Trophoblast cell (in vitro differentiated cells and primary cell): ENCODE results near the gene SLC29A3.
A peak's percentile ranks its signal among the peaks of the same experiment; 100 is the strongest.

Experiments used
- DNase-seq, 2 donors: peaks; one replicate each; pipeline ENCODE4 v3.0.0-alpha.2; 2016
- H2AFZ ChIP-seq: 2 replicates; pipeline ENCODE4 v1.6.1; 2013; ENCODE audit warnings: low read length, moderate library complexity, mild to moderate bottlenecking; ENCODE audit not compliant: insufficient read depth, poor library complexity
- H2AK5ac ChIP-seq: 2 replicates; pipeline ENCODE4 v1.6.1; 2013; ENCODE audit warnings: mild to moderate bottlenecking, low read length
- H2BK120ac ChIP-seq: 2 replicates; pipeline ENCODE4 v1.6.1; 2013; ENCODE audit warnings: low read length, mild to moderate bottlenecking, moderate library complexity; ENCODE audit not compliant: insufficient read depth, poor library complexity
- H2BK12ac ChIP-seq: 2 replicates; pipeline ENCODE4 v1.6.1; 2013; ENCODE audit warnings: mild to moderate bottlenecking, low read length, moderate library complexity
- H2BK5ac ChIP-seq: 2 replicates; pipeline ENCODE4 v1.6.1; 2013; ENCODE audit warnings: low read length, low read depth, moderate library complexity, mild to moderate bottlenecking; ENCODE audit not compliant: poor library complexity
- H3K14ac ChIP-seq: 2 replicates; pipeline ENCODE4 v1.6.1; 2013; ENCODE audit warnings: mild to moderate bottlenecking, low read length
- H3K18ac ChIP-seq: 2 replicates; pipeline ENCODE4 v1.6.1; 2013; ENCODE audit warnings: mild to moderate bottlenecking, low read length
- H3K23ac ChIP-seq: 2 replicates; pipeline ENCODE4 v1.6.1; 2013; ENCODE audit warnings: low read length
- H3K27ac ChIP-seq: 2 replicates; pipeline ENCODE4 v1.5.1; 2013; ENCODE audit warnings: low read depth, mild to moderate bottlenecking, inconsistent platforms, low read length, moderate library complexity
- H3K27me3 ChIP-seq: 2 replicates; pipeline ENCODE4 v1.6.1; 2013; ENCODE audit warnings: inconsistent platforms, mild to moderate bottlenecking, low read length, moderate library complexity; ENCODE audit not compliant: insufficient read depth
- H3K36me3 ChIP-seq, 2 experiments: 1 replicate in 1 of 2; 2 replicates in 1 of 2; pipeline ENCODE4 v1.6.1; 2013; ENCODE audit warnings: low read length in 2 of 2, mild to moderate bottlenecking in 2 of 2, moderate library complexity in 1 of 2; ENCODE audit not compliant: insufficient read depth in 2 of 2, control insufficient read depth in 1 of 2
- H3K4ac ChIP-seq: 2 replicates; pipeline ENCODE4 v1.6.1; 2013; ENCODE audit warnings: low read depth, mild to moderate bottlenecking, low read length, moderate library complexity
- H3K4me1 ChIP-seq, 2 experiments: 1 replicate in 1 of 2; 2 replicates in 1 of 2; pipeline ENCODE4 v1.6.1; 2013; ENCODE audit warnings: low read length in 2 of 2, mild to moderate bottlenecking in 2 of 2, moderate library complexity in 1 of 2; ENCODE audit not compliant: insufficient read depth in 2 of 2, control insufficient read depth in 1 of 2
- H3K4me2 ChIP-seq: 2 replicates; pipeline ENCODE4 v1.6.1; 2013; ENCODE audit warnings: inconsistent platforms, mild to moderate bottlenecking, low read length, moderate library complexity
- H3K4me3 ChIP-seq: 2 replicates; pipeline ENCODE4 v1.5.1; 2013; ENCODE audit warnings: mild to moderate bottlenecking, low read depth, low read length, inconsistent platforms
- H3K79me1 ChIP-seq: one replicate; pipeline ENCODE4 v1.6.1; 2013; ENCODE audit warnings: low read length
- H3K79me2 ChIP-seq: 2 replicates; pipeline ENCODE4 v1.6.1; 2013; ENCODE audit warnings: low read length, mild to moderate bottlenecking; ENCODE audit not compliant: control insufficient read depth, insufficient read depth, poor library complexity
- H3K9ac ChIP-seq: 2 replicates; pipeline ENCODE4 v1.6.1; 2013; ENCODE audit warnings: mild to moderate bottlenecking, low read length
- H3K9me3 ChIP-seq: 2 replicates; pipeline ENCODE4 v1.6.1; 2013; ENCODE audit warnings: low read depth, mild to moderate bottlenecking, control low read depth, inconsistent platforms, low read length; ENCODE audit not compliant: insufficient read depth
- H4K12ac ChIP-seq: 2 replicates; pipeline ENCODE4 v1.6.1; 2013; ENCODE audit warnings: low read depth, mild to moderate bottlenecking, low read length, moderate library complexity
- H4K8ac ChIP-seq: 2 replicates; pipeline ENCODE4 v1.6.1; 2013; ENCODE audit warnings: low read depth, mild to moderate bottlenecking, low read length, moderate library complexity
- H4K91ac ChIP-seq: one replicate; pipeline ENCODE4 v1.6.1; 2013; ENCODE audit warnings: low read depth, mild to moderate bottlenecking, low read length, moderate library complexity
- WGBS: extraction: QIAGEN DNeasy Blood & Tissue Kit; methylation state at CpG from one replicate; pipeline ENCODE4 v1.1.7; 2013; ENCODE audit warnings: missing lambda C conversion rate; ENCODE audit not compliant: insufficient read length, insufficient coverage; ENCODE audit errors: extremely low coverage; 5-methylcytosine and 5-hydroxymethylcytosine counted together

The SLC29A3 gene

DNA sequence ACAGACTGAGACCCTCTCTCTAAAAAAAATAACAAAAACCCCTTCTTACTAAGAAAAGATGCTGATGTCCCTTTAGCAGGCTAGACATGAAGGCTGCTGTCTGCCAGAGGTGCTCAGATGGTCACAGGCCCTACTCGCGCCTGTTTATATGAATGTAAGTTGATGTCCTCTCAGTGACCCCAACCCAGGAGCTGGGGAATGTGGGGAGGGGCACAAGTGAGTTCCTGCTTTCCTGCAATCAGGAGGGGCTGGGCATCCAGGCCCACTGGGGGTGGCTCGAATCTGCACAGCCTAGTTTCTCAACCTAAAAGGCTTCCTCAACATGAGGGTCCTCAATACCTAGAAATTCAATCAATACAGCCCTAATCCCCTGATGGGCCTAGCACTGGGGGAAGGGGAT is 12.1 kb upstream of the SLC29A3 start:
- WGBS = no CpG with 5 or more reads among the region's 3 CpGs
- no peak overlapping the region for H2AFZ ChIP-seq

DNA sequence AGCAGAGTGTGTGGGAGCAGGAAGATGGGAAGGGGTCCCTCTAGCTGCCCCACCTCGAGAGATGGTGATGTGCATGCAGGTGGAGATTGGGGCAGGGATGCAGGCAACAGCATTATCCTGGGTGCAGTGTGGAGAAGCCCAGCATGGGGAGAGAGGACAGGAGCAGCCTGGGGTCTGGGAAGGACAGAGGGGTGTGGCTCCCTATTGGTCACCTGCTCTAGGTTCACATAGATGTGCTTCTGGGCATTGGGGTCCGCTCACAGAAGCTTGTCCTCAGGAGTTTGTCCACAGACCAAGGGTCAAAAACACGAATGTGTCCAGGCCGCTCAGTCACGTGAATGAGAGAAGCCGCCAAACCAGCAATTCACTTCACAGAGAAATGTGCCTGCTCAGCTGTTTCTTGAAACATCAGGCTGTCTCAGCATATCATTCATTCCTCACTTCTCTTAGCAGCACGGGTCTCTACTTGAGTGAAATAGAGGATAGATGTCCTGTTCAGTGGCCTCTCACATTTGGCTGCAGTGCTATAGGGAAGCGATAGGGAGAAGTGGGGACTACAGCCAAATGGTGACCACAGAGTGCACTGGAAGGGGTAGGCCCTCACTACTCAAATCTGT is 11.5 kb upstream of the SLC29A3 start:
- Histone ChIP-seq H3K4ac (no peak overlapping the region), H3K9ac (no peak overlapping the region), H3K23ac (no peak overlapping the region), H2BK12ac (no peak overlapping the region), H2BK120ac (no peak overlapping the region), H3K79me1 (no peaks in the 10 kb centered on the region), H3K4me2 (no peak overlapping the region), H3K9me3 (no peaks in the 10 kb centered on the region), H4K12ac (no peak overlapping the region), H4K8ac (no peak overlapping the region), H3K18ac (no peak overlapping the region), H4K91ac (no peak overlapping the region), H2BK5ac (no peak overlapping the region), H2AK5ac (no peak overlapping the region), H3K36me3 (peaks cover 10 to 33% of the 10 kb centered on the region in 2 experiments), H3K27ac (no peak overlapping the region), H2AFZ (no peak overlapping the region), H3K79me2 (no peaks in the 10 kb centered on the region), H3K27me3 (no peaks in the 10 kb centered on the region), H3K4me1 (peaks cover 3 to 4% of the 10 kb centered on the region in 2 experiments), H3K4me3 (peak overlapping the region; percentile 4), H3K14ac (no peak overlapping the region)
- no CpG with 5 or more reads among the region's 8 CpGs for WGBS
- DNase-seq = no peak

More for the DNA sequence above, 12.1 kb upstream of the SLC29A3 start:
- no peak overlapping the region for H4K91ac ChIP-seq
- no peaks in the 10 kb centered on the region for H3K79me1 ChIP-seq
- no peak overlapping the region for H3K18ac ChIP-seq
- H3K27me3 ChIP-seq = no peaks in the 10 kb centered on the region
- H2BK12ac ChIP-seq = no peak overlapping the region
- no peak overlapping the region for H2AK5ac ChIP-seq
- H3K4me3 ChIP-seq = no peak overlapping the region
- no peak overlapping the region for H4K8ac ChIP-seq
- H3K9me3 ChIP-seq = no peaks in the 10 kb centered on the region
- H3K23ac ChIP-seq = no peak overlapping the region
- H3K79me2 ChIP-seq = no peaks in the 10 kb centered on the region
- H2BK120ac ChIP-seq = no peak overlapping the region
- no peak for DNase-seq
- H3K36me3 ChIP-seq = peaks cover 16 to 36% of the 10 kb centered on the region in 2 experiments
- H3K14ac ChIP-seq = no peak overlapping the region
- H3K27ac ChIP-seq = no peak overlapping the region
- H3K4me1 ChIP-seq = peaks cover 3 to 4% of the 10 kb centered on the region in 2 experiments
- H3K4me2 ChIP-seq = no peak overlapping the region
- no peak overlapping the region for H3K4ac ChIP-seq
- no peak overlapping the region for H2BK5ac ChIP-seq
- H3K9ac ChIP-seq = no peak overlapping the region
- H4K12ac ChIP-seq = no peak overlapping the region

DNA sequence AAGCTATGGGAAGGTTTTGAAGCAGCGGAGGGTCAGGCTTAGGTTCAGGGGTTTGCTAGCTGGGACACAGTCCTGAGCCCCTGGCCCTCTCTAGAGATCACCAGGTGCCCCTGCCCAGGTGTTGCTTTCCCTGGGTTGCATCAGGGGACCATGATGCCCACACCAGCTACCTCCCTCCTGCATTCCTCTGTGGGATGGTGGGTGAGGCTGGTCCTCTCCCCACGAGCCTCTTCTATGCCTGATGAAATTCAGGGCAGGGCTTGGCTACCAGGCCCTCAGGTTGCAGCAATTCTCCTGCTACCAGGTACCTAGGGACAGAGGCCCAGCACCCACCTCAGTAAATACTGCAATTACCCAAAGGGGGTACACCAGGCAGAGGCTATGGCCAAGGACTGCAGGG is 10.8 kb upstream of the SLC29A3 start:
- H4K91ac ChIP-seq = no peak overlapping the region
- DNase-seq = no peak
- H3K4me2 ChIP-seq = no peak overlapping the region
- H3K18ac ChIP-seq = no peak overlapping the region
- no peak overlapping the region for H3K27ac ChIP-seq
- no peak overlapping the region for H4K12ac ChIP-seq
- no peak overlapping the region for H2BK5ac ChIP-seq
- H3K9ac ChIP-seq = no peak overlapping the region
- no peak overlapping the region for H3K4ac ChIP-seq
- no peak overlapping the region for H4K8ac ChIP-seq
- H3K4me3 ChIP-seq = no peak overlapping the region
- H3K9me3 ChIP-seq = no peaks in the 10 kb centered on the region
- peaks cover 10 to 28% of the 10 kb centered on the region in 2 experiments for H3K36me3 ChIP-seq
- H3K14ac ChIP-seq = no peak overlapping the region
- no peak overlapping the region for H2BK12ac ChIP-seq
- no peak overlapping the region for H3K23ac ChIP-seq
- H2AFZ ChIP-seq = no peak overlapping the region
- no peaks in the 10 kb centered on the region for H3K27me3 ChIP-seq
- no peak overlapping the region for H2BK120ac ChIP-seq
- peaks cover 3 to 4% of the 10 kb centered on the region in 2 experiments for H3K4me1 ChIP-seq
- no peak overlapping the region for H2AK5ac ChIP-seq
- no peaks in the 10 kb centered on the region for H3K79me2 ChIP-seq
- no CpG with 5 or more reads among the region's 2 CpGs for WGBS
- H3K79me1 ChIP-seq = no peaks in the 10 kb centered on the region

- Histone ChIP-seq H2BK12ac (no peak overlapping the region), H3K4ac (no peak overlapping the region), H3K79me2 (no peaks in the 10 kb centered on the region), H2BK5ac (no peak overlapping the region), H3K27ac (no peak overlapping the region), H2BK120ac (no peak overlapping the region), H3K9me3 (no peaks in the 10 kb centered on the region), H3K18ac (no peak overlapping the region), H4K8ac (no peak overlapping the region), H3K4me1 (peaks cover 3 to 4% of the 10 kb centered on the region in 2 experiments), H3K23ac (no peak overlapping the region), H2AK5ac (no peak overlapping the region), H3K4me3 (no peak overlapping the region), H2AFZ (no peak overlapping the region), H4K91ac (no peak overlapping the region), H3K36me3 (peaks cover 7 to 20% of the 10 kb centered on the region in 2 experiments), H3K4me2 (no peak overlapping the region), H3K9ac (no peak overlapping the region), H3K79me1 (no peaks in the 10 kb centered on the region), H3K14ac (no peak overlapping the region), H3K27me3 (no peaks in the 10 kb centered on the region), H4K12ac (no peak overlapping the region)
- no CpG with 5 or more reads among the region's 3 CpGs for WGBS
- DNase-seq = no peak
Observed at GRCh38 chr10:71308985-71309384, 10.1 kb upstream of the SLC29A3 start.
